RPMI8226 (cell line): ENCODE results near the gene FTO.
A peak's percentile ranks its signal among the peaks of the same experiment; 100 is the strongest.

ENCODE experiments used
- DNase-seq: peaks from one replicate; pipeline ENCODE4 v3.0.0-alpha.2; 2015

The FTO gene

DNA sequence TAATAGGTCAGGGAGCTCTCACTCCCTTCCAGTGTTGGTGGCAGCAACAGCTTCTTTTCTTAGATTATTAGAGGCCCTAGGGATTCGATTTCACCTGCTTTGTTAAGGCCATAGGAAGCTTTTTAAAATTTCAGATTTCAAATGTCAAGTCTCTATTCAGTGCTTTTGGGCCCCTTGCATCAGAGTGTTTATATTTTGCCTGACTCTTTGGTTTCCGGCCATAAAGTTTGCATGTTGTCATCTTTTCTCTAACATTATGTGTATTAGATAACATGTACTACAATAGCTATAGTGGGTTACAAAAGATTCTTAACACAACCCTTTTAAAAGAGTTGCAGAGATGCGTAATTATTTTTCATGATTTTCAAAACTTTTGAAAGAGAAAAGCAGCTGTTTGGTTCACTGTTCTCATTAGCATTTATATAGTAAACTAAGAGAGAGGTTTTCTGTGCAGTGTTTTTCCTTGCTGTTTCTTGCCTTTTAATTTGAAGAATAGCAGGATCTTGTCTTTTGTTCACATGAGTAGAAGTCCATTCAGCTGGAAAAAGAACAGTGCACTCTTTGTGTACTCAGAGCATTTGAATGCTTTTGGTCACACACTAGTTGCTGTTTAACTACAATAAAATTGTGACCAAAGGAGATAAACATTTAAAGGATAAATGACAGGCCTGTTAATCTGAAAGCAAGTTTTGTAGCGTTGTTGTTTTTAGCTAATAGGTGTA, 52.5 kb downstream of the FTO start:
- DNase-seq = no peak

DNA sequence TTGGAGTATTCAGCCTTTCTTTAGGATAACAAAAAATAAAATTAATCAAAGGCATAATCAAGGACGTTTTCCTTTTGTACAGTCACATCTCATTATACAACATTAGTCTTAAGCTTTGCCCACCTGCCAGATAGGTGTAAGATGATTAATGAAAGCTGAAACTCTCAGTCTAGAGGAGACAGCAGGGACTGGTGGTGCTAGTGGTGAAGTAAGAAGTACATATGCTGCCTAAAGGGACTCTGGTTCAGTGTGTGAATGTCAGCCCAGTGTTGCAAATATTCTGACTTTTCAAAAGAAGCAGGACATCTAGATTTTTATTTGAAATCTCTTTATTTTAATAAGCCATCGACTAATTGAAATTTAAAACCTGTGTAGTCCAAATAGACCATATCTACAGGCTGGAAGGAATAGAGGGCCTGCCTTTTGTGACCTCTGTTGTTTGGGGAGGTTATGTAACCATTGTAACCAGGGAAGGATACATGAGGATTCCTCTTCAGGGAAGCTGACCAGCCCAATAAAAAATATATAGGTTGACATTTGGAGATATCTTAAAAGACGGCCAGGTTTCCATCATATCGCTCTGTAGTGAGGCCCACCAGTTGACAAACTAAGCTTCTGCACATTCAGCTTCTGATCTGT, 54.1 kb downstream of the FTO start:
- DNase-seq = no peak

DNA sequence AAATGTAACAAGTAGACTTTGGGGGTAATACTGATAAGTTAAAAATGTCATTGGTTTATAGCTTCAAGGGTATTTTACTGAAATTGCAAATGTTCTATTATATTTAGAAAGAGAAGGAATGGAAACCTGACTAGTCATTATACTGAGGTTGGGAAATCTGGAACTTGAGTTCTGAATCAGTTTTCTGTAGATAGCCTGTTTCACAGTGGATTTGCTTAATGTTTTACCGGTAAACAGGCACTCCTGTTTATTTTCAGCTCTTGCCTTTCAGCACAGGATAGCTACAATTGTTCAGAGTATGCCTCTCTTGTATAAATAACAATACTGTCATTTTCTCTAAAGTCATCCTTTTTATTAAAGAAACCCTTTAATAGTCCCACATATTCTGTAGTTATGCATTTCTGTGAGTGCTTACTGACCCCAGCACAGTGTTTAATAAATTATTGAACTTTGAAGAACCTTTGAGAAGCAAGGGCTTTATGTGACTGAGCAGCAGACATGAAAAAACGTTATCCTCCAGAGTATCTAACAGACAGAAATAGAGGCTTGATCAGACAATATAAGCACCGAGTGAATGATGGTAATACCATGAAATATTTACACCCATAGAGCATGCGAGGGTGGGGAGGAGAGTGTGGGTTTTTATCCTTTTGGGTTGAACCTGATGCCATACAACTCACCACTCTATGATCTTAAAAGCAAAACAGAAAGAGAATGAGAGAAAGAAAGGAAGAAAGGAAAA, 58.2 kb downstream of the FTO start:
- no peak for DNase-seq

DNA sequence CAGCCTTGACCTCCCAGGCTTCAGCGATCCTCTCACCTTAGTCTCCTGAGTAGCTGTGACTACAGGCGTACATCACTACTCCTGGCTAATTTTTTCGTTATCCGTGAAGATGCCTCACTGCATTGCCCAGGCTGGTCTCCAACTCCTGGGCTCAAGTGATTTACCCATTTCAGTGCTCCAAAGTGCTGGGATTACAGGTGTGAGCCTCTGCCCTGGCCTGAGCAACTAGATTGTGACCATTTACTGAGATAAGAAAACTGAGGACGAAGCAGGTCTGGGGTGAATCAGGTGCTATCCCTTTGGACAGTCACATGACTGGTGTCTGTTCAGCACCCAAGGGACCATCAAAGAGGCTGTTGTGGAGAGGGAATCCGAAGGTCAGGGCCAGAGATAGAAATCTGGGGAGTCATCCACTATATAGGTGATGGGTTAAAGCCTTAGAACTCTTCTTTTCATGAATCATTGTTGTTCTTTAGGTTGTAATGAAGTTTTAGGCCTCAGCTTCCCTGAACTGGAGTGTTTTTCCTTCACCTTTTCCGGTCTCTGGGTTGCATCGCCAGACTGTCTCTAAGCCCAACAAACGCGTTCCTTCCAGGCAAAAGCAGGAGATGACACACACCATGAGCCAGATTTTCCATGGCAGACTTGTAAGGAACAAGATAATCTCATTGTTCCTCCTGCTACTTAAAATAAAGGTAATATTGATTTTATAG, 62.5 kb downstream of the FTO start:
- no peak for DNase-seq

DNA sequence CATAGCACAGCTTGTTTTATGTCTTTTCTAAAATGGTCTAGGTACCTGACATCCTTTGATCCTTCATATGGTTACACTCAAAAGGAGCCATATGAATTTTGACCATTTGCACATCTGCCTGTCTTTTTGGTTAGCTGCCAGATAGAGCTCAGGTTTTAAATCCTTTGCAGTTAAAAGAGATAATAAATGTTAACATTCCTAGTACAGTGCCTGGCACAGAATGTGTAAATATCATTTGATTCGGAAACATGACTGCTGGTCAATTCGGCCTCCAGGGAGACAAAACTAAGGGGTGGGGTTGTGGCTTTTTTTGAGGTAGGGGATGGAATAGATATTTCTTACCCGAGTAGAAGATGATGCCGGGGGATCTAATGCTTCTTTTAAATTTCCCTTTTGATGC, 64.2 kb downstream of the FTO start:
- DNase-seq = no peak

DNA sequence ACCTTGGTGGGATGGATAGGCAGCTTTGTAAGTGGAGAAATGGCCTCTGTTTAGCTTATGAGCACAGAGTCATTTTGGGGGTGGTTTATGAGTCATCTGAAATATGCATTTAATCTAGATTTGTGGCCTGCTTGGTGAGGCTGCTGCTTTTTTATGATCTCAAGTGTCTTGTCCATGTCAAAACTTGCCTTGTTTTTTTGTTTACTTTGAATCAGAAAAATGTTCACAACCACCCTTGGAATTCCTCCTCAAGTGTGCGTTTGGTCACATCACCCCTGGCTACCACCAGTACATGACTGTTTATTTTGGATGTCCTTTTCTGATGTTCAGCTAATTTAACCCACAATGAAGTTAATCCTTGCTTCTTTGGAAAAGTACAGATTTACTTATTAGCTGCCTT, 64.6 kb downstream of the FTO start:
- no peak for DNase-seq

DNA sequence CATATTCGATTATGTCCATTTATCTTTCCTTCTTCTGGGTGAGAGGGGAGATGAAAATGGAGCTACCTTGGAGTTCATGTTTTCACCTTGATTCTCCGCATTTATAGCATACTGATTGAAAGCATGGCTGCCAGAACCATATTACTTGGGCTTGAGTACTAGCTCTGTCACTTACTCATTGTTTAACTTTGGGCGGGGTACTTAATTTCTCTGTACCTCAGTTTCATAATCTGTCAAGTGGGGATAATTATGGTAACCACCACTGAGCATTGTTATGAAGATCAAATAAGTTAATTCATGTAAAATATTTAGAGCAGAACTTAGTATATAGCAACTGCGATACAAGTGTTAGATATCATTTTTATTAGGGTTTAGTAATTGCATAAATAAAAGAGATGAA, 65.2 kb downstream of the FTO start:
- DNase-seq = no peak

DNA sequence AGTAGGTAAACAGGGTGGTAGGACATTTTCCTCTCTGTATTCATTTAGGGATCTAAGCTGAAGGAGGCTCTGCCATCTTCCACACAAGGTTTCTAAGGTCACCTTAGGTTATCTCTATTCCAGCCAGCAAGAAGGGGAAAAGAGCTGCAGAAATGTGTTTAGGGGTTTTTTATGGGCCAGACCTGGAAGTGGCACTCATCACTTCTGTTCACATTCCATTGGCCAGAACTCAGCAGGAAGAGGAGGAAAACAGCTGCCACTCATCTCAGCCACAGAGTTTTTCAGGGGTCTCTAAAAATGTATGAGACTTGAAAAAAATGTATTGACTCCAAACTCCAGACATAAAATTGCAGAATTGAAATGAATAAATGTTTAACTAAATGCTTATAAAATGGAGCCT, 65.8 kb downstream of the FTO start:
- DNase-seq = no peak

DNA sequence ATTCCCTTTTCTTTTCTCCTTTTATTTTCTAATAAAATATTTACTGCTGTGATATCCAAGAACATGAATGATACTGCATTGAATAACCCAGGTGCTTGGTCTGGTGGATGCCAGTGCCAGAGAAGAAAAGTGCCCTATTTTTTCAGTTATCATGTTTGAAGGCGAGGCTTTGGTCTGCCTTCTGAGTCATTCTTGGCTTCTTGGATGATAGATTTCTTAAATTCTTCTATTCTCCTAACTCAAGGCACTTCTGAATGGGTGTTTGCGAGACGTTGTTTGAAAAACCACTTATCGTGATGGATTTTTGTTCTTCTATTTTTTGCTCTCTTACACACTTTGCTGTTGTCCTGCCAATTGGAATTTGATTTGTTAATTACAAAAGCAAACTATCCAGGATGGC, 66.7 kb downstream of the FTO start:
- DNase-seq = no peak

DNA sequence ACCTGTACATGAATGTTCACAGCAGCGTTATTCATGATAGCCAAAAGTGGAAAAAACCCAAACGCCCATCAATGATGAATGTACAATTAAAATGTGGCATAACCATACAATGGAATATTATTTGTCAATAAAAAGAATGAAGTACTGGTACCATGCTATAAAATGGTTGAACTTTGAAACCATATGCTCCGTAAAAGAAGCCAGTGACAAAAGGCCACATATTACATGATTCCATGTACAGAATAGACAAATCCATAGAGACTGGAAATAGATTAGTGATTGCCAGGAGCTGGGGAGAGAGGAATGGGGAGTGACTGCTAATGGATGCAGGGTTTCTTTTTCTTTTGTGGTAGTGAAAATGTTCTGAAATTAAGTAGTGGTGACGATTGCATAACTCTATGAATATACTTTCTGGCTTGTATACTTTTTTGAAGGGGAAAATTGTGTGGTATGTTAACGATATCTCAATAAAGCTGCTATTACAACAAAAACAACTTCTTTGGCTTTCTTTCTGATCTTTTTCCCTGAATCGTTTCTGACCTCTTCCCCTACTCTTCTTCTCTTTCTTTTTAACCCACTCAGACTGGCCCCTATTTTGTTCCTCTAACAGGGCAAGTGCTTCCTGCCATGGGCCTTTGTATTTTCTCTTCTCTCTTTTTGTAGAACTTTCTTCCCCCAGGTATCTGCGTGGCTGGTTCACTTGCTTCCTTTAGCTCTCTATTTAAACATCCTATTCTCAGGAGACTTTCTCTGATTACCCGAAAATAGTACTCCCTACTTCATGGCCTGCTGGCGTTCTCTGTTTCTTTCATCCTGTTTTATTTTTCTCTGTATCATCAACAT, 67.9 kb downstream of the FTO start:
- no peak for DNase-seq

DNA sequence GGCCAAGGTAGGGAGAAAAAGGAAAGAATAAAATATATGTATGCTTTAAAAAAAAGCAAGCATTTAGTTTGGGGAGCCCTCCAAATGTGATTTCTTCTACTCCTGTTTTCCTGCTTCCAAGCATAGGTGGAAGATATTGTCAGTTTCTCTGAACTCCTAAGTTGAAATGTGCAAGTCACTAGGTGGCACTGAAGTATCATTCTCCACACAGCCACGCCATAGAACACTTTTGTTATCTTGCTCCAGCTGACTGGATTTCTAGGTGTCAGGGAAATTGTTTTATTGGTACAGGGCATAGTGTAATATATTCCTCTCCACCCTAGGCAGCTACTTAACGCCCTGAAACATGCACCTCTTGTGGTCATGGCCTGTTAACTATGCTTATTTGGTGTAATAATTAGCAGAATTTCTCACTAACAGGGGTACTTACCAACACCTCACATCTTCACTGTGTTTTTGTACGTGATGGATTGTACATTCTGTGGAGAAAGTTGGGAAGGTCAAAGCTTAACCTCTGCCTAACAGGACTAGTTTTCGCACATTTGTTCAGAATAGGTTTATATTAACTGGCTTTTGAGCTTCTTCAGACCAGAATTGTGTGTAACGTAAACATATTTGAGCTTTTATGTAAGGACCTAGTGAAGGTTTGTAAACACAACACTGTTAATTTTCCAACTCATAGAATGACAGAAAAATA, 69.3 kb downstream of the FTO start:
- peak; percentile 26 for DNase-seq

DNA sequence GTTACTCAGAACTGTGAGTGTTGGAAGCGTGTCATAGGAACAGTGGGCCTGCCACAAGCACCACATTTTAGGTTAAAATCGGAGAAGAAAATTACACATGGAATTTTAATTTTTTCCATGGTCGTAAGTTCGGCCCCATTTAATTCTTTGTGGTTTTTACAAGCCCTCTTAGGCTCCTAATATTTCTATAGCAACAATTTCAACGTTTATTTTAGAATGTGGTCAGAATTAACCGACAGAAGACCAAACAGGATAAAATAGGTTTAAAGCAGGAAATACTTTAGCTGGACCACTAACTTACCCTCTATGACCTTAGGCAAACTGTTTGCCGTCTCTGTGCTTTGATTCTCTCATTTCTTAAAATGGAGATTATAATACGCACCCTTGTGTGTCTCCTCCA, 69.9 kb downstream of the FTO start:
- DNase-seq = no peak

DNA sequence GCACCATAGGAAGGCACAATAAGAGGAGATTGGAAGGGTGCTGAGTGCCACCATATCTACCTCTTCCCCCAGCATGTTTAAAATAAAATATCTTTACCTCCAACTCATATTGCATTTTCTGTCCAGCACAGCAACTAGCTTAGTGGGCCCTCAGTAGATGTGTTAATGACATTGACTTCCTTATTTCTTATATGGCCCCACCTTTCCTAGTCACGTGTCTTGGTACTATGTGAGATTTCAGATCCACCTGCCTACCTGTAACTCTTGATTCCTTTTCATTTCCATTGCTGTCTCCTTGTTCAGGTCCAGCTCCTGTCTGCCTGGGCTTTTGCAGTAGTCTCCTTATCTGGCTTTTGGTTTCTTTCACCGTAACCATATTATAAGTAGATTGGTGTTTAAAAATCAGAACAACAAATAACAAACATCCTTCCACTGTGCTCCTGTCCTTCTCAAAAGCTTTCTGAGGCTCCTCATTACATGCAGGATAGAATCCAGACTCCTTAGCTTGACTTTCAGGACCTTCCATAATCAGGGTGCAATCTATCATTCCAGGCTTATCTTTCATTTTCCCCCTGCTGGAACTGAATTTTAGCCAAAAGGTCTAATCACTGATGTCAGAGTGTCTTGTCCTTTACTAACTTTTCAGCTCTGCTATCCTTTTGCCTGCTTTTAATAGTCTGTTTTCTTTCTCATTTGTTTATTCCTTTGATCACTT, 71.3 kb downstream of the FTO start:
- DNase-seq = no peak

DNA sequence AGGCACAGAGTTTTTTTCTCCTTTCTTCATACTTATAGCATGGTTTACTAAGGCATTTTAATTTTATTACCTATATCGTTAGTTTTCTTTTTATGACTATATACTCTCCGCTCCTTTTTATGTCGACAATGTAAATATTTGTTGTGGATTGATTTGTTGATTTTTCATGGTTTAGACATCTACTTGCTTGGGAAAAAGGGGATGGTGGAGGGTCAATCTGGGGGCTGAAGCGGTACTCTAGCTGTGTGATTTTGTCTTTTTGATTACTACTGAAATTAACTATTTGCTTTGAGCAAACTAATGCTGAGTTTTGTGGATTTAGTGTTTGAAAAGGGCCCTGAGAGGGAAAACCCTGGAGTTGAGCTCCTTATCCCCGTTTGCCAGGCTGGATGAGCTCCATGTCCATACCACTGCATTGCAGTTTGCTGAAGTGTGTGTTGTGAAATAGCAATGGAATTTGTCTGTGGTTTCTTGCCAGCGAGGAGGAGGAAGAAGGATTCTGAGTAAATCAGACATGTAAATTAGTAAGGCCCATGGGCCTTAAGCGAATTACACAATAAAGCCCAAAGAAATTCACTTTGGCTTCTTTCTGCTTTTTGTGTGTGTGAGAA, 72.0 kb downstream of the FTO start:
- DNase-seq = no peak

DNA sequence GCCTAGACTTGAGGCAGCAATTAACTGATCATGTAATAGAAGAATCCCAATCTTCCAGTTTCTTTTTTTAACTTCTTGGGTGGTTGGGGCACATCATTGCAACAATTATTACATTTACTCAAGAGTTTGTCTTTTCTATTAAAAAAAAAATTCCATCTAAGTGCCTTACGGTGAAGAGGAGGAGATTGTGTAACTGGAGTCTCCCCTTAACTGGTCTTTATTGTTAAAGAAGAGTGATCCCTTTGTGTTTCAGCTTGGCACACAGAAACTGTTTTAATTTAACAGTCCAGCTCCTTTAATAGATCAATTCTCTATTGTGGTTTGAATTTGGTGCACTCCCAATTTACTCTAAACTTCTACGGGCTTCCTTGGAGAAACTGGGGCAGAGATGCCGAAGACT, 75.2 kb downstream of the FTO start:
- DNase-seq = no peak

DNA sequence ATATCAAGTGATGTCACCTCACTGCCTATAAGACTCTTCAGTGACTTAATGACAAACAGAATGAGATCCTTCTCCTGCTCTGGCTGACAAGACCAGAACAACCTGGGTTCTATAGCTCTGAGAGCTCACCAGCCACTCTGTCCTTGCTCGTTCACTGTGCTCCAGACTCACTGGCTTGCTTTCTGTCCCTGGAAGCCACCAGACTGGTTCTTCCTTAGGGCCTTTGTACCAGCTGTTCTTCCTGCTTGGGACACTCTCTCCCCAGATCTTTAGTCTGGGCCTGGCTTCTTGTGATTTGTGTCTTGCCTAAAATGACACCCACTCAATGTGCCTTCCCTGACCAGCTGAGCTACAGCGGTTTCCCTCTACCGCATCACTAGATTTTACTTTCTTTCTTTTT, 76.1 kb downstream of the FTO start:
- no peak for DNase-seq

DNA sequence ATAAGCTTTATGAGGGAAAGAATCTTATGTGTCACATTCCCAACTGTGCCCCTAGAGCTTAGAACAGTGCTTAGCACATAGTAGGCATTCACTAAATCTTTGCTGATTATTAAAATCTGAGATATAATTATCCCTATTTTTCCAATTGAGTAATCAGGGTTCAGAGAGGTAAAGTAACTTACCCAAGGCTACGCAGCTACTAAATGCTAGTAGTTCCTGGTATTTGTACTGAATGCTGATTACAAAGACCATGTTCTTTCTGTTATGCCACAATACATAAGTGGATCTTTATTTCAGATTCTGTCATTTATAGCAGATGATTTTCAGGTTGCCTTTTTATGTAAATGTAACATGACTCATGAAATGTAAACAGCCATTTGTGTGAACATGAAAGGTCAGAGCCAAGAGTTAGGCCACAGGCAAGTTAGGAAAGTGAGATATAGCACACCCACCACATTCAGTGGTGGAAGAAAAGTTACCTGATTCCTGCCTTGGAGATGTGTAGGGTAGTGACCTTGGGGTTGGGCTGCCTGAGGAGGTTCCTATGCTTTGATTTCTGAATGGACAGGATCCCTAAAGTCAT, 77.2 kb downstream of the FTO start:
- DNase-seq = no peak

DNA sequence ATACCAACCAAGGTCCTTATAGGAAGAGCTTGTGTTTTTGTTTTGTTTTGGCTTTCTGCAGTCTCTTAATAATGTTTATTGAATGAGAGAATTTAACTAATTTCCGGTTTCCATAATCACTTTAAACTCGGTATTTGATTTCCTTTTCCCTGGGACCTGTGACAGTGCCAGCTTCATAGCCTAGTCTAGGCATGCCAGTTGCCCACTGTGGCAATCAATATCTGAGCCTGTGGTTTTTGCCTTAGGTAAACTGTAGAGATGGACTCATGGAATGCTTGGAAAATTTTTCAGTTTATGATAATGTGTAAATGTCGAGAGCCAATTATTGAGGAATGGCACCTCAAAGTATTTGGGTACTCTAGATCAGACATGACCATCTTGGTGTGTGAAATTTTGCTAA, 78.2 kb downstream of the FTO start:
- no peak for DNase-seq

DNA sequence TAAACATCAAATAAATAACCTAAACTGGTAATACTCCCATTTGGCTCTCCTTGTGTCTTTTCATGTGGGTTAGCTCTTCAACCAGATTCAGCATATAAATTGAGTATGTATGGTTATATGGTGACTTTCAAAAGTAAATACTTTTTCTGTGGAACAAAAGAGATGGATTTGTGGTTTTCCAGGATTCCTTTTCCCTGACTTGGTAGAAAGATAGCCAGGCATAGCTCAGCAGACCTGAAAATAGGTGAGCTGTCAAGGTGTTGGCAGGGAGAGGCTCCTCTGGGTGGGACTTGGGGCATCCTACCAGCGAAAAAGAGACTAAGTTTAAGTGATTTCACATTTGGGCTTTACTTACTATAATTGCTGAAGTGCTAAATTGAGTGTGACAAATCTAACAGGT, 80.3 kb downstream of the FTO start:
- DNase-seq = no peak

DNA sequence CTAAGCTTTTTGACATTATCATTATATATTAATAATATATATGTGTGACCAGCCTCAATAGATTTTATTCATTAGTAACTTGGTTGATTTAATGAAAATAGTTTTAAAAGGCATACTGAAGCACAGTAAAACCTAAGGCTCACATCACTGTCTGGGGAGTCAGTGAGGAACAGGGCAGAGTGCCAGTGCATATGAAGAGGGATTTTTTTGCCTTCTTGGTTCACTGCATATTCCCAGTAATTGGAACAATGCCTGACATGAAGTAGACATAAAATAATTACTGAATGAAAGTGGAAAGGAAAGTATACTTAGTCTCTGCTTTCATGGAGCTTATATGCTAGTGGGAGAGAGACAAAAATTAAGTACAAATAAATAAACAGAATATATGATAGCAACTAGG, 81.1 kb downstream of the FTO start:
- DNase-seq = no peak

DNA sequence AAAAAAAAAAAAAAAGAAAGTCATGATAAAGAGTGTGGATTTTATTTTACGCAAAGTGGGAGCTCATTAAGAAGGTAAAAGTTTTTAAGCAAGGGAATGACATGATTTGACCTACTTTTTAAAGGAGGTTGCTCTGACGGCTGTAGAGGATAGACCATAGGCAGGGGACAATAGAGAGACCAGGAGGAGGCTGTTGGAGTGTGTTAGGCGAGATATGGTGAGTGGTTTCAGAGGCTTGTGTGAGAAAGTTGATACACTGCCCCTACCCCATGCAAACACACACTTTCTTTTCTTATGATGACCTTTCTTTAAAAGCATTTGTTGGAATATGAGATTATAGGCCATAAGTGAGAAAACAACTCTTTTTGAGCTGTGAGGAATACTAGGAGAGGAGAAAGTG, 82.0 kb downstream of the FTO start:
- no peak for DNase-seq
